Activated CD4-positive, alpha-beta T cell treated with anti-CD3 and anti-CD28 coated beads, Interleukin-2, amount 10 ng/mL, durations not matched to agents 24 days and 14 days (primary cell): ENCODE data around the gene CHI3L1. TPM values are rescaled to one million over a fixed set of nuclear protein-coding genes. Genes with fewer than 3 reads are reported as not detected.

Source experiments
- DNase-seq: peaks from one replicate; pipeline ENCODE4 v3.0.0; 2022
- H3K27ac Mint-ChIP-seq: one replicate; pipeline ENCODE4 v1.8.0; 2022; ENCODE audit warnings: mild to moderate bottlenecking, mixed read lengths
- H3K27me3 Mint-ChIP-seq: one replicate; pipeline ENCODE4 v1.8.0; 2022; ENCODE audit warnings: mixed read lengths
- H3K36me3 Mint-ChIP-seq: one replicate; pipeline ENCODE4 v1.8.0; 2022; ENCODE audit warnings: low read depth, mild to moderate bottlenecking, mixed read lengths
- H3K4me1 Mint-ChIP-seq: one replicate; pipeline ENCODE4 v1.8.0; 2021; ENCODE audit warnings: mixed read lengths
- H3K4me3 Mint-ChIP-seq: one replicate; pipeline ENCODE4 v1.8.0; 2022; ENCODE audit warnings: mild to moderate bottlenecking, moderate library complexity, mixed read lengths
- H3K9me3 Mint-ChIP-seq: one replicate; pipeline ENCODE4 v1.8.0; 2021; ENCODE audit warnings: mixed read lengths
- intact Hi-C: fragments of 100-400 bp; cut with micrococcal nuclease; formaldehyde crosslinking; loops from one replicate; pipeline ENCODE4 v1.15.1; 2023
- total RNA-seq: library from RNA; stranded (reverse); gene quantifications from 2 replicates; pipeline ENCODE4 v1.2.3, GENCODE V29; 2022

The CHI3L1 gene
- total RNA-seq, 1 donor from 2014 or later = not detected

DNA sequence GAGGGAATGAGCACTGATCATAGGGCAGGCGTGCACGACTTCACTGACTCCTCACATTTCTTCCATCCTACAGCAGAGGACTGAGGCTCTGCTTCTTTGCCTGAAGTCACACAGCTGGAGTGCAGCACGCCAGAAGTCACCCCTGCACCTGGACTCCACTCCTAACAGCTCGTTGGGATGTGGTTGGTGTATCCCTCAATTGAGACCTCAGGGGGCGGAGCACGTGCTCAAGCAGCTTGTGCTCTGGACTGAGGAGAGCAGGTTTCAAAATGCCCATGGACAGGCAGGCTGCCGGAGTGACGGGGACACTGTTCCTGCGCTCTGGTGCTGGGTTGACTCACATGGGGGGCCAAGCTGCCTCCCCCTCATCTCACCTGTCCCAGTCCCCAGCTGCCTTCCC lies 29.1 kb upstream of the CHI3L1 start:
- H3K27ac Mint-ChIP-seq = no peak overlapping the region
- H3K36me3 Mint-ChIP-seq = no peaks in the 10 kb centered on the region
- no peaks in the 10 kb centered on the region for H3K9me3 Mint-ChIP-seq
- H3K27me3 Mint-ChIP-seq = peaks cover 13% of the 10 kb centered on the region
- no peak overlapping the region for H3K4me3 Mint-ChIP-seq
- no peak for DNase-seq
- intact Hi-C loops = no loop called here
- peaks cover 2% of the 10 kb centered on the region for H3K4me1 Mint-ChIP-seq

DNA sequence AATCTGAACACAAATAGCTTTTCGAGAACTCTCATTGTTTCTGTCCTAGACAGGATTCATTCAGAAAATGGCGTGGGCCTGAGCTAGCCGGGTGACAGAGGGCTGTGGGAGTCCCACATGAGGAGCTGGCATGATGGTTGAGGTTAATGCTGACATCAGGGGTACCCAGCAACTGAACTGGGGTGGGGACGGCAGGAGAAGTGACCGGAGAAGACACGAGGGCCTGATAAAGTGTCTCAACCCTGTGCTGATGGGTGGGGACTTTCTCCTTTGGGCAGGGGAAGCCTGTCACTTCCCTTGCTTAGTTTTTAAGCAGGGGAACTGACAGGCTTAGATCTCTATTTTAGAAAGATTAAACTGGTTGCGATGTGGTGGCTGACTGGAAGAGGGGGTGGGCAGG lies 28.4 kb upstream of the CHI3L1 start:
- Mint-ChIP-seq H3K27me3 (peaks cover 16% of the 10 kb centered on the region), H3K36me3 (no peaks in the 10 kb centered on the region), H3K4me3 (no peak overlapping the region), H3K4me1 (peaks cover 2% of the 10 kb centered on the region), H3K9me3 (no peaks in the 10 kb centered on the region), H3K27ac (no peak overlapping the region)
- intact Hi-C loops = no loop called here
- DNase-seq = no peak

DNA sequence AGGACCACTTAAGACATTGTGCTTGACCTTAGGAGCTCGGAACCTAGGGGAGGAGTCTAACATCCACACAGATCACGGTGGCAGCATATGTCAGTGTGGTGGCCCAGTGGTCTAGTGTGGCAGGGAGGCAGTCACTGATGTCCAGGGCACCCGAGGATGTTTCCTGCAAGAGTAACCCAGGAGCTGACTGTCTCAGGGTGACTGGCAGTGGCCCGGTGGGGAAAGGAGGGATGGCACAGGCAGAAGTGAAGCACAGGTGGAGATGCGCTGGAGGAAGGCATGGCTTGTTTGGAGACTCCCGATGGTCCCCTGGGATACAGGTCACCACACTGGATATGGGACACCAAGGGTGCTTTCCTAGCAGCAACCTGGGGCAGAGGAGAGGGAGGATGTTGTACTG lies 26.6 kb upstream of the CHI3L1 start:
- DNase-seq = no peak
- H3K36me3 Mint-ChIP-seq = no peaks in the 10 kb centered on the region
- H3K27ac Mint-ChIP-seq = no peak overlapping the region
- H3K9me3 Mint-ChIP-seq = no peaks in the 10 kb centered on the region
- no peak overlapping the region for H3K4me3 Mint-ChIP-seq
- H3K27me3 Mint-ChIP-seq = peaks cover 20% of the 10 kb centered on the region
- H3K4me1 Mint-ChIP-seq = peaks cover 2% of the 10 kb centered on the region
- intact Hi-C loops = no loop called here

DNA sequence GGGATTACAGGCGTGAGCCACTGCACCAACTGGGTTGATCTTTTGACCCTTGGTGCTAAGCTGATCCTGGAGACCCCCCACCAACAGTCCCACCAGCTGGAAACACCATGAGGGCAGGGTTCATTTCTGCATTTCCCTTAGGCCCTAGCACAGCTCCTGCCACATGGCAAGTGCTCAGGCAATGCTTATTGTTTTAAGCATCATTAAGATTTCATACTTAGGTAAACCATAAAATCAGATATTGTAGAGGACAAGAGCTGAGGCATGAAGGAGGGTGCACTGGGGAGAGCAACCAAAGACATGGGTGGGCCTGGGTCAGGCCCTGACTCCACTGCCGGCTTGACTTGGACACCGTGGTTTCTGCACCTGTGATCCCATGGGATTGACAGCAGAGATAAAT lies 25.3 kb upstream of the CHI3L1 start:
- H3K36me3 Mint-ChIP-seq = no peaks in the 10 kb centered on the region

DNA sequence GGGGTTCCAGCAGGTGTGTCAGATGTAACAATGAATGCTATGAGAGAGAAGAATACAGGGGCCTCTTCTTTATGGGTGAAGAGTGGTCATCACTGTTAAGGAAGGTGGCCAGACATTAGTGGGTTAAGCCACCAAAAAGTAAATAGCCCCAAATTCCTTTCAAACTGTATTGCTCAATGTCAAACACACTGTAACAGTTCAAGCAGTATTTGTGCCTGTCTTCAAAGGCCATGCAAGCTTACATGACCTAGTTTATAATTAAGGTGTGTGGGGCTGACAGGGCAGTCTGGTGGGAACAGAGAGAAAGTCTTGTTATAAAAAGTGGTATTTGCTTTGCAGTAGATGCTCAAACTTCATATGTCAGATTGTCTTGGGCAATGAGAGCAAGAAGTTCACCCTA lies 24.5 kb upstream of the CHI3L1 start:
- H3K27ac Mint-ChIP-seq = no peak overlapping the region
- no peak for DNase-seq
- no peaks in the 10 kb centered on the region for H3K36me3 Mint-ChIP-seq
- H3K9me3 Mint-ChIP-seq = no peaks in the 10 kb centered on the region
- H3K27me3 Mint-ChIP-seq = peaks cover 15% of the 10 kb centered on the region
- intact Hi-C loops = no loop called here
- H3K4me1 Mint-ChIP-seq = no peaks in the 10 kb centered on the region
- H3K4me3 Mint-ChIP-seq = no peak overlapping the region

More for the DNA sequence above, 25.3 kb upstream of the CHI3L1 start:
- Mint-ChIP-seq H3K4me3 (no peak overlapping the region), H3K4me1 (peaks cover 2% of the 10 kb centered on the region), H3K9me3 (no peaks in the 10 kb centered on the region), H3K27me3 (peaks cover 21% of the 10 kb centered on the region), H3K27ac (no peak overlapping the region)
- intact Hi-C loops = no loop called here
- DNase-seq = no peak

DNA sequence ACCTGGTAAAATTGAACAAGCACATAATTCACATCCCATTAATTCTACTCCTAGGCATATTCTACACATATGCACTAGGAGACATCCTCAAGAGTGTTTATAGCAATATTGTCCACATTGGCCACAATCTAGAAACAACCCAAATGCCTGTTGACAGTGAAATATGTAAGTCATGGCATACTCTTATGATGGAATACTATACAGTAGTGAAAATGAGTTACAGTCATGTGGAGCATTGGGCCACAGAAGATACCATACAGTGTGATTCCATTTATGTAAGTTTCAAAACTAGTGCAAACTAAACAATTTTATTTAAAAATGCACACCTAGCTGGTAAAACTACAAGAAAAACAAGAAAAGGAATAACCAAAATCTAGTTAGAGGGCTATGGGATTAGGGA lies 23.8 kb upstream of the CHI3L1 start:
- DNase-seq = no peak
- Mint-ChIP-seq H3K36me3 (no peaks in the 10 kb centered on the region), H3K4me1 (no peaks in the 10 kb centered on the region), H3K27ac (no peak overlapping the region), H3K4me3 (no peak overlapping the region), H3K9me3 (no peaks in the 10 kb centered on the region), H3K27me3 (peaks cover 15% of the 10 kb centered on the region)
- intact Hi-C loops = no loop called here

DNA sequence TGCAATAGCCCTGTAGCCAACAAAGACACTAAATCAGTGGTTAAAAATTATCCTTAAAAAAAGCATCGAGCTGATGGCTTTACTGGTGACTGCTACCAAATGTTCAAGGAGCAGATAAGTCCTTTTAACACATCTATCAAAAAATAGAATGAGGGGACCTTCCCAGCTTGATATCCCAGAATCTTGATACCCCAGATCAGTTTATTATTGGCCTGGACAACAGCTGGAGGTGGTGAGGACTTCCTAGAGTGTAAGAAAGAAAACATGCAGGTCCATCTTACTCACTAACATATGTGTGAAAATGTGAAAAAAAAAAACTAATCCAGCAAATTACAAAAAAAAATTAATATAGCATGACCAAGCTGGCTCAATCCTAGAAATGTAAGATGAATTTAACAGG lies 21.7 kb upstream of the CHI3L1 start:
- no peak overlapping the region for H3K4me3 Mint-ChIP-seq
- intact Hi-C loops = no loop called here
- no peaks in the 10 kb centered on the region for H3K4me1 Mint-ChIP-seq
- no peak for DNase-seq
- H3K27ac Mint-ChIP-seq = no peak overlapping the region
- peaks cover 19% of the 10 kb centered on the region for H3K27me3 Mint-ChIP-seq
- no peaks in the 10 kb centered on the region for H3K9me3 Mint-ChIP-seq
- H3K36me3 Mint-ChIP-seq = no peaks in the 10 kb centered on the region

DNA sequence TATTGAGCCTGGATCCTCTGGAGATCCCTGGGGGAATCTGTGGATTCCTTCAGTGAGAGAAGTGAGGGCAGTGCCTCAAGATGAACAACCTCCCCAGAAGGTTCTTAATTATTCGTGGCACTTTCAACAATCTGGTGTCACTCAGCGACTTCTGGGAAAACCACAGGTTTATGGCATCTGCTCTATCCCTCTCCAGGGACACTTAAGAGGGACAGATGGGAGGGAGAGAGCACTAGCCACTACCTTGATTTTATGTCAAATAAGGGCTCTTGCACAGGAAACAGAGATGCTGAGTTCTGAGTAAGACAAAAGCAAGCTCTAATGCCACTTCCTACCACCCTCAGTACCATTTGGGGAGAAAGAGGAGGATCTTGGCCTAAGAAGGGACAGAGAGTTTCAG lies 21.2 kb upstream of the CHI3L1 start:
- H3K9me3 Mint-ChIP-seq = no peaks in the 10 kb centered on the region
- H3K27me3 Mint-ChIP-seq = peaks cover 20% of the 10 kb centered on the region
- no peak overlapping the region for H3K4me3 Mint-ChIP-seq
- H3K36me3 Mint-ChIP-seq = no peaks in the 10 kb centered on the region
- H3K4me1 Mint-ChIP-seq = no peaks in the 10 kb centered on the region
- H3K27ac Mint-ChIP-seq = no peak overlapping the region
- intact Hi-C loops = no loop called here
- no peak for DNase-seq

DNA sequence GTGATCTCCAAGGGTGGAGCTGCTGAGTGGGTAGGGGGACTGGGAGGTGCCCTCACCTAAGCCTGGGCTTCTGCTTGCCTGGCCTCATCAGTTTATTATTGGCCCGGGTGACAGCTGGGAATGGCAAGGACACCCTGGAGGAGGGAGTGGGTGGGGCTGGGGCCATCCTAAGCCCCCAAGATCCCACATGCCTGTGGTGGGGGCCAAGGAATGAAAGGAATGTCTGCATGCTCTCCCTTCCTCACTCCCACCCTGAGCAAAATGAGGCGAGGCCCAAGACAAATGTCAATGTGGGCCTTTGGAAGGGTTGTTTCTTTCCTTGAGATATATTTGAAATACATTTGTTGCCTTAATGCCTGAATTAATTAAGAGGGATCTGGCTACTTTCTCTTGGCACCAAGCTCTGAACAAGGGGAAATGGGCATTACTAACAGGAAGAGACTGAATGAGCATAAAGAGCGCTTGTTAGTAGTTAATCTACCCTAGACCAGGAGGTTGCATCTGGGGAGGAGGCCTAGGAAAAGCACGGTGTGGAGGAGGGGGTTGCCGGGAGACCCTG lies 19.7 kb upstream of the CHI3L1 start:
- H3K27ac Mint-ChIP-seq = no peak overlapping the region
- no peak for DNase-seq
- intact Hi-C loops = no loop called here
- no peak overlapping the region for H3K4me3 Mint-ChIP-seq
- no peaks in the 10 kb centered on the region for H3K36me3 Mint-ChIP-seq
- no peaks in the 10 kb centered on the region for H3K4me1 Mint-ChIP-seq
- no peaks in the 10 kb centered on the region for H3K9me3 Mint-ChIP-seq
- H3K27me3 Mint-ChIP-seq = peaks cover 22% of the 10 kb centered on the region

DNA sequence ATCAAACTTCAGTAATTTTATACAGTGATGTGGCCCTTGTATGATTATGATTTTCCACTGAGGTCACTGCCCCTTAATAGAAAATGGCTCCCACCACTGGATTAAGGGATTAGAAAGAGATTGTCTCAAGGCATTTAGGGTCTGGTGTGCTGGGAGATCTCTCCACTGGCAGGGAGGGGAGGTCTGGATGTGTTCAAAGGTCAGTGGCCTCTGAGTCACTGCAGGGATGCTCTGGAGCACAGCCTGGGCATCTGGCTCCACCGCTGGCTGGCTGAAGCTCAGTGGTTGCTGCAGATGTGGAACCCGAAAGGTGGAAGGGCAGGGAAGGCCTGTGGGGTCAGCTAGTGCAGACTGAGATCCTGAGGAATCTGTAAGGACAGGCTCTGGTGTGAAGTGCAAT lies 18.3 kb upstream of the CHI3L1 start:
- Mint-ChIP-seq H3K4me1 (no peaks in the 10 kb centered on the region), H3K9me3 (no peaks in the 10 kb centered on the region)
- intact Hi-C loops = no loop called here

DNA sequence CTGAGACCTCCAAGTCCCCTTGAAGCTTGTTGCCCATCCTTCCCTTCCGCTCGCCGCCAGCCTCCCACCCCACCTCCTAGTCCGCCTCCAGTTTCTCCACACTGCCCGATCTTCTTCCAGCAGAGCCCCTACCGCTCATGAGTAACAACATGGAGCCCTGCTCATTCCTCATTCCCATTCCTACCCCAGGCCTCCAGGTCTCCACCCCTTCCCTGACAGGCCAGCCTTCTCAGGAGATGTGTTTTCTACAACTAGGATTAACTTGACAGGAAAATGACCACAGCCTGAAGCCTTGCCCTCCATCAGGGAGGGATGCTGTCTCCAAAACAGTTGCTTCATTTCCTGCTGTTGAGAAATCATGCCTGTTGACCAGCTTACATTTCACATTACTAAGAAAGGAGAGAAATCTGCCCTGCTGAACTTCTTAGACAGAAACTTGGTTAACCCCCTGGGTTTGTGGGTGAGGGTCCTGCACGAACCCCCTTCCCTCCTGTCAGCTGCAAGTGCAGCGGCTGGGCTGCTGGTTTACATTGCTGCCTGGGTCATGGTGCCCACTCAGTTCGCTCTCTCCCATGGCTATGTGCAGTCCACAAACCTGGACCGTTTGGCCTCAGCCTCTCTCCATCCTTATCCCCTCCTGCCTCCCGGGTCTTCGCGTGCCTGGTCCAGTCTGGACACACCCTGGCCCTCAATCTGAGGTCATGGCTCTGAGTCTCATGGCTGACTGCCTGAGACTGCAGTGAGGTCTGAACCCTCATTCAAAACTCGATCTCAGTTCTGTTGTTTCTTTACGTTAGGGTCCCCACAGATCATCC lies 16.1 kb upstream of the CHI3L1 start:
- Mint-ChIP-seq H3K27ac (no peak overlapping the region), H3K27me3 (peaks cover 19% of the 10 kb centered on the region), H3K4me3 (no peak overlapping the region), H3K4me1 (no peaks in the 10 kb centered on the region), H3K9me3 (no peaks in the 10 kb centered on the region), H3K36me3 (no peaks in the 10 kb centered on the region)
- intact Hi-C loops = no loop called here
- DNase-seq = no peak

More for the DNA sequence above, 18.3 kb upstream of the CHI3L1 start:
- H3K4me3 Mint-ChIP-seq = no peak overlapping the region
- no peak for DNase-seq
- H3K36me3 Mint-ChIP-seq = no peaks in the 10 kb centered on the region
- no peak overlapping the region for H3K27ac Mint-ChIP-seq
- H3K27me3 Mint-ChIP-seq = peaks cover 25% of the 10 kb centered on the region

DNA sequence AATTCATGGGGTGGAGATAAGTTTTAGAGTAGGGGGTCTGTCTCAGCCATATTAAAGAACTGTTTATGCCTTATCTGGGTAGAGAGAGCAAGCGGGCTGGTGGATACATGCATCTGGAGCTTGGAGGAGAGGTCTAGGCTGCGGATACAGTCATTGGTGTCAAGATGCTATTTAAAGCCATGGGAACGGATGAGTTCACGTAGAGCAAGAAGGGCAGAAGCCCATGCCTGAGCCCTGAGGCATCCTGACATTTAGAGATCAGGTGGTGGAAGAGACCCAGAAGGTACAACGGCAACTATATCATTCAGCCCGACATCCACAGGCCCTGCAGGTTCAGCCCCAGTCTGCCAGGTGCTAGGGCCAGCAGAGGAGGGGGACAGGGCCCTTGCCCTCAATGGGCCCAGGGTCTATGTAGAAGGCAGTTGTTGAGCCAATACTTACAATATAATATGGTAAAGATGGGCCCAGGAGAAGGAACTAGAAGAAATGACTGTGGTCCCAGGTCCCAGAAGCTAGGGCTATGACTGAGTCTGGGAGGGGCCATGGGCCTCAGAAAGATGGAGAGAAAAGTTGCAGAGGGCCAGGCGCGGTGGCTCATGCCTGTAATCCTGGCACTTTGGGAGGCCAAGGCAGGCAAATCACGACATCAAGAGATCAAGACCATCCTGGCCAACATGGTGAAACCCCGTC lies 15.2 kb upstream of the CHI3L1 start:
- no peaks in the 10 kb centered on the region for H3K4me1 Mint-ChIP-seq
- H3K9me3 Mint-ChIP-seq = no peaks in the 10 kb centered on the region
- H3K27me3 Mint-ChIP-seq = peaks cover 19% of the 10 kb centered on the region
- no peak for DNase-seq
- no peaks in the 10 kb centered on the region for H3K36me3 Mint-ChIP-seq
- no peak overlapping the region for H3K27ac Mint-ChIP-seq
- H3K4me3 Mint-ChIP-seq = no peak overlapping the region
- intact Hi-C loops = no loop called here

DNA sequence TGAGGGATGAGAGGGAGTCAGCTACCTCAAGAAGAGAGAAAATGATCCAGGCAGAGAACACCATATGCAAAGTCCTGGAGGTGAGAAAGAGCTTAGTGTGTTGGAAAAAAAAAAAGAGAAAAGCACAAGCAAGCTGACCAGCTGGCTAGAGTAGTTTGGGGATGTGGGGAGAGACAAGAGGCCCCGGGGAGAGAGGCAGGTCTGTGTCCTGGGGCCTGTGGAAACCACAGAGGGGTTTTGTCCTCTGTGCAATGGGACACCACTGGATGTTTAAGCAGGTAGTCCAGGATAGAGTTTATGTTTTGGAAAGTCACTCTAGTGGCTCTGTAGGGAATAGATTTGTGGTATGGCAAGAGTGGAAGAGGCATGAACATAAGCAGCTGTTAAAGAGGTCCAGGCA lies 14.4 kb upstream of the CHI3L1 start:
- no peaks in the 10 kb centered on the region for H3K36me3 Mint-ChIP-seq
- intact Hi-C loops = no loop called here
- H3K27me3 Mint-ChIP-seq = peaks cover 19% of the 10 kb centered on the region
- no peak for DNase-seq
- no peaks in the 10 kb centered on the region for H3K9me3 Mint-ChIP-seq
- no peaks in the 10 kb centered on the region for H3K4me1 Mint-ChIP-seq
- no peak overlapping the region for H3K4me3 Mint-ChIP-seq
- H3K27ac Mint-ChIP-seq = no peak overlapping the region

DNA sequence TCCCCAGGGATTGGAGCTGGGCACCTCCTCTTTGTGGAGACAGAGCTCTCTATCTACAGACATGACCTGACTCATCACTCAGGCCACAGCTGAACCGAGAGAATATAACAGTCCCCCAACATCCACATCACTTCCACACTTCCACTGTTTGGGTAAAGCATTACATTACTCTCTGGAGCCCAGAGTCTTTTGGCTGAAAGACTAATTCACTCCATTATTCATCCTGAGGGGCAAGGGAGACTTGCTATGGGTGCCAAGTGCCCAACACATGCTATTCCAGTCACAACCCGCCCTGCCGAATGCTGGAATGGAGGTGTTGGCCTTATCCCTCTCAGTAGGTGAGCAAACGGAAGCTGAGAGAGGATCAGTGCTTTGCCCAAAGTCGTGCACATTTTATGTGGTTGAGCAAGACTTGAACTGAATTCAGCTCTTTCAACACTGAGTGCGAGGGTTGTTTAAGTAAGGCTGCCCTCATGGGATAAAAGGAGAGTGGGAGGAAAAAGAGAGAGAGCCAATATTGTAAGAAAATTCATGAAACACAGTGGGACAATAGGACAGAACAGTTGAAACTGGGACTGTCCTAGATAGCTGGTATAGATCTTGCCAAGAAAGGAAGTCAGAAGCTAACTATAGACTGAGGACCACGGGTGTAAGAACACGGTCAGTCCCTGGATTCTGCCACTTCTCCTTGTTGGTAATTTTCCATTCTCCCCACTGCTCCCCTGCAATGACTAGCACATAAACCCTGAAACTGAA lies 13.5 kb upstream of the CHI3L1 start:
- Mint-ChIP-seq H3K4me1 (no peaks in the 10 kb centered on the region), H3K27me3 (peaks cover 24% of the 10 kb centered on the region), H3K36me3 (no peaks in the 10 kb centered on the region), H3K4me3 (no peak overlapping the region), H3K9me3 (no peaks in the 10 kb centered on the region), H3K27ac (no peak overlapping the region)
- intact Hi-C loops = no loop called here
- no peak for DNase-seq
